IMR-90 (cell line): ENCODE measurements around the gene TJP3. TPM values are rescaled to one million over a fixed set of nuclear protein-coding genes. Genes with fewer than 3 reads are reported as not detected.

Source experiments
- ATAC-seq: fragments of 200-7000 bp; cut with Tn5 transposase; 2 replicates; pipeline ENCODE4 v1.9.1; 2020; ENCODE audit warnings: low read depth, mild to moderate bottlenecking, moderate library complexity
- BruUV-seq: library from RNA; stranded (reverse); fragments of 400-500 nt; replicated peaks from 2 replicates; lab custom pipeline; 2021; lab: Mats Ljungman, UMichigan
- CTCF ChIA-PET: fragments of 300-600 bp; formaldehyde crosslinking; extraction: SDS; loops from one replicate; lab custom pipeline; 2021; ENCODE audit warnings: antibody characterized with exemption; lab: Yijun Ruan, JAX
- POLR2A ChIA-PET: fragments of 300-600 bp; sonication (Branson Sonifier 250); formaldehyde crosslinking; loops from one replicate; lab custom pipeline; 2022; ENCODE audit warnings: antibody characterized with exemption; ENCODE audit not compliant: unreplicated experiment; lab: Charles Lee
- DNase-seq: peaks from one replicate; pipeline ENCODE4 v3.0.0; 2013
- H2AFZ ChIP-seq: replicated peaks from 2 replicates; pipeline ENCODE3; 2013; ENCODE audit warnings: low read length, mild to moderate bottlenecking; ENCODE audit not compliant: poor library complexity
- H2AK5ac ChIP-seq: 2 replicates; pipeline ENCODE4 v1.6.1; 2013; ENCODE audit warnings: low read depth, low read length, inconsistent platforms
- H2AK9ac ChIP-seq: replicated peaks from 2 replicates; pipeline ENCODE3; 2013; ENCODE audit warnings: mild to moderate bottlenecking, low read depth, low read length, moderate library complexity; ENCODE audit not compliant: poor library complexity
- H2BK120ac ChIP-seq: 2 replicates; pipeline ENCODE4 v1.6.1; 2013; ENCODE audit warnings: low read depth, low read length, inconsistent platforms
- H2BK15ac ChIP-seq: 3 replicates; pipeline ENCODE4 v1.6.1; 2013; ENCODE audit warnings: low read depth, low read length, inconsistent platforms
- H2BK20ac ChIP-seq: 2 replicates; pipeline ENCODE4 v1.6.1; 2013; ENCODE audit warnings: low read depth, mild to moderate bottlenecking, inconsistent platforms, low read length, moderate library complexity
- H2BK5ac ChIP-seq: 2 replicates; pipeline ENCODE4 v1.6.1; 2013; ENCODE audit warnings: mild to moderate bottlenecking, low read depth, low read length, inconsistent platforms; ENCODE audit not compliant: poor library complexity, severe bottlenecking
- H3K14ac ChIP-seq: replicated peaks from 2 replicates; pipeline ENCODE4 v1.6.1; 2013; ENCODE audit warnings: low read depth, low read length, inconsistent platforms
- H3K18ac ChIP-seq: 2 replicates; pipeline ENCODE4 v1.6.1; 2013; ENCODE audit warnings: low read depth, low read length, control low read depth
- H3K23ac ChIP-seq: 2 replicates; pipeline ENCODE4 v1.6.1; 2013; ENCODE audit warnings: low read depth, low read length, inconsistent platforms
- H3K27ac ChIP-seq: 2 replicates; pipeline ENCODE4 v1.5.1; 2013; ENCODE audit warnings: mild to moderate bottlenecking, control low read depth, low read length; ENCODE audit not compliant: insufficient read depth
- H3K27me3 ChIP-seq: 2 replicates; pipeline ENCODE4 v1.6.1; 2013; ENCODE audit warnings: low read length; ENCODE audit not compliant: control insufficient read depth, insufficient read depth
- H3K36me3 ChIP-seq: 2 replicates; pipeline ENCODE4 v1.6.1; 2013; ENCODE audit warnings: low read length, mixed read lengths; ENCODE audit not compliant: control insufficient read depth, insufficient read depth
- H3K4ac ChIP-seq: 2 replicates; pipeline ENCODE4 v1.6.1; 2013; ENCODE audit warnings: low read depth, low read length, inconsistent platforms
- H3K4me1 ChIP-seq: 2 replicates; pipeline ENCODE4 v1.6.1; 2013; ENCODE audit warnings: low read length, mixed read lengths; ENCODE audit not compliant: control insufficient read depth, insufficient read depth
- H3K4me2 ChIP-seq: 2 replicates; pipeline ENCODE4 v1.6.1; 2013; ENCODE audit warnings: low read depth, mild to moderate bottlenecking, control low read depth, low read length, moderate library complexity
- H3K4me3 ChIP-seq: 2 replicates; pipeline ENCODE4 v1.5.1; 2013; ENCODE audit warnings: low read depth, mild to moderate bottlenecking, control low read depth, low read length, moderate library complexity; ENCODE audit not compliant: insufficient read depth
- H3K56ac ChIP-seq: 2 replicates; pipeline ENCODE4 v1.6.1; 2013; ENCODE audit warnings: low read length, inconsistent platforms; ENCODE audit not compliant: insufficient read depth; ENCODE audit errors: extremely low read depth
- H3K79me1 ChIP-seq, 2 experiments: 2 replicates each; pipeline ENCODE4 v1.6.1; 2013; ENCODE audit warnings: low read length in 2 of 2, inconsistent platforms in 1 of 2, low read depth in 1 of 2
- H3K9ac ChIP-seq: 2 replicates; pipeline ENCODE4 v1.6.1; 2013; ENCODE audit warnings: low read depth, low read length, control low read depth
- H3K9me1 ChIP-seq: 2 replicates; pipeline ENCODE4 v1.6.1; 2013; ENCODE audit warnings: low read length, inconsistent platforms; ENCODE audit not compliant: insufficient read depth
- H3K9me3 ChIP-seq: 2 replicates; pipeline ENCODE4 v1.6.1; 2013; ENCODE audit warnings: low read length; ENCODE audit not compliant: control insufficient read depth, insufficient read depth
- H4K20me1 ChIP-seq: 2 replicates; pipeline ENCODE4 v1.6.1; 2013; ENCODE audit warnings: low read length, inconsistent platforms; ENCODE audit not compliant: insufficient read depth
- H4K5ac ChIP-seq: 2 replicates; pipeline ENCODE4 v1.6.1; 2013; ENCODE audit warnings: mild to moderate bottlenecking, low read depth, low read length, control low read depth
- H4K8ac ChIP-seq, 2 experiments: 2 replicates each; pipeline ENCODE4 v1.6.1; 2013; ENCODE audit warnings: low read depth in 2 of 2, low read length in 2 of 2, control low read depth in 1 of 2, inconsistent platforms in 1 of 2
- H4K91ac ChIP-seq: 2 replicates; pipeline ENCODE4 v1.6.1; 2013; ENCODE audit warnings: low read depth, low read length, inconsistent platforms; ENCODE audit not compliant: insufficient read depth
- BHLHE40 ChIP-seq: fragments of 150-350 bp; IDR thresholded peaks from 2 replicates; pipeline ENCODE4 v1.6.1; 2016; ENCODE audit warnings: mild to moderate bottlenecking, low read depth, low read length
- CEBPB ChIP-seq: IDR thresholded peaks from 2 replicates; pipeline ENCODE4 v1.6.1; 2012; ENCODE audit warnings: low read depth, low read length, improper control_type of control experiment
- CHD1 ChIP-seq: IDR thresholded peaks from 2 replicates; pipeline ENCODE4 v1.6.1; 2012; ENCODE audit warnings: low read depth, low read length, improper control_type of control experiment
- FOS ChIP-seq: fragments of 150-350 bp; IDR thresholded peaks from 2 replicates; pipeline ENCODE4 v1.6.1; 2016; ENCODE audit warnings: low read depth, low read length
- MAFK ChIP-seq: IDR thresholded peaks from 2 replicates; pipeline ENCODE4 v1.6.1; 2012; ENCODE audit warnings: low read depth, low read length, improper control_type of control experiment
- MAZ ChIP-seq: IDR thresholded peaks from 2 replicates; pipeline ENCODE4 v1.6.1; 2012; ENCODE audit warnings: low read depth, mild to moderate bottlenecking, low read length, improper control_type of control experiment, moderate library complexity, borderline replicate concordance
- MXI1 ChIP-seq: IDR thresholded peaks from 2 replicates; pipeline ENCODE4 v1.6.1; 2012; ENCODE audit warnings: low read depth, mild to moderate bottlenecking, low read length, moderate library complexity, borderline replicate concordance
- NFE2L2 ChIP-seq: fragments of 150-350 bp; IDR thresholded peaks from 2 replicates; pipeline ENCODE4 v1.6.1; 2016; ENCODE audit warnings: low read depth, mild to moderate bottlenecking, low read length
- RAD21 ChIP-seq: IDR thresholded peaks from 2 replicates; pipeline ENCODE4 v1.6.1; 2012; ENCODE audit warnings: low read length, improper control_type of control experiment
- RCOR1 ChIP-seq: IDR thresholded peaks from 2 replicates; pipeline ENCODE4 v1.6.1; 2012; ENCODE audit warnings: mild to moderate bottlenecking, low read length, improper control_type of control experiment; ENCODE audit not compliant: insufficient replicate concordance
- RFX5 ChIP-seq: IDR thresholded peaks from 2 replicates; pipeline ENCODE4 v1.8.0; 2012; ENCODE audit warnings: low read depth, mild to moderate bottlenecking, low read length, moderate library complexity
- SMC3 ChIP-seq: fragments of 150-350 bp; IDR thresholded peaks from 2 replicates; pipeline ENCODE4 v1.6.1; 2016; ENCODE audit warnings: low read depth, mild to moderate bottlenecking, antibody characterized with exemption, low read length, moderate library complexity
- USF2 ChIP-seq: fragments of 150-350 bp; IDR thresholded peaks from 2 replicates; pipeline ENCODE4 v1.6.1; 2017; ENCODE audit warnings: mild to moderate bottlenecking, antibody characterized with exemption, low read length, low read depth
- WGBS, 2 experiments: methylation state at CpG; one replicate each; pipeline versions ENCODE4 v1.1.5 to v1.1.7; 2013; ENCODE audit warnings: missing lambda C conversion rate in 2 of 2; ENCODE audit not compliant: insufficient read length in 1 of 2; ENCODE audit errors: extremely low coverage in 2 of 2; 5-methylcytosine and 5-hydroxymethylcytosine counted together
- dilution Hi-C: fragments of 300-500 bp; cut with HindIII; formaldehyde crosslinking; loops from one replicate; pipeline ENCODE4 v1.14.3; 2018; ENCODE audit warnings: low sequenced_read_pairs; ENCODE audit not compliant: unreplicated experiment
- in situ Hi-C: fragments of 300-500 bp; cut with MboI; formaldehyde crosslinking; loops from 3 replicates; pipeline ENCODE4 v1.14.3; 2019; ENCODE audit warnings: low sequenced_read_pairs, inconsistent platforms, mixed read lengths
- intact Hi-C: fragments of 100-400 bp; cut with micrococcal nuclease; formaldehyde crosslinking; loops from 2 replicates; pipeline ENCODE4 v1.10.0; 2022
- polyA plus RNA-seq, 3 experiments: library from polyadenylated mRNA; depleted of rRNA; stranded (reverse); fragments of >200 nt; gene quantifications; 2 replicates each; pipeline ENCODE4 v1.2.3, GENCODE V29; 2012; ENCODE audit warnings: low replicate concordance in 1 of 3
- total RNA-seq: library from RNA; depleted of rRNA; stranded (reverse); fragments of >200 nt; gene quantifications from 2 replicates; pipeline ENCODE4 v1.2.3, GENCODE V29; 2012
- TF ChIP-seq, protein P1 (sequence below): conservative IDR thresholded peaks from 2 replicates; pipeline ENCODE4 v1.5.1; 2012; ENCODE audit warnings: mild to moderate bottlenecking, low read depth, low read length, improper control_type of control experiment

TJP3 gene
- total and polyA plus RNA-seq, 2 of the 4 experiments (the other 2 are of a cell fraction) = not detected

DNA sequence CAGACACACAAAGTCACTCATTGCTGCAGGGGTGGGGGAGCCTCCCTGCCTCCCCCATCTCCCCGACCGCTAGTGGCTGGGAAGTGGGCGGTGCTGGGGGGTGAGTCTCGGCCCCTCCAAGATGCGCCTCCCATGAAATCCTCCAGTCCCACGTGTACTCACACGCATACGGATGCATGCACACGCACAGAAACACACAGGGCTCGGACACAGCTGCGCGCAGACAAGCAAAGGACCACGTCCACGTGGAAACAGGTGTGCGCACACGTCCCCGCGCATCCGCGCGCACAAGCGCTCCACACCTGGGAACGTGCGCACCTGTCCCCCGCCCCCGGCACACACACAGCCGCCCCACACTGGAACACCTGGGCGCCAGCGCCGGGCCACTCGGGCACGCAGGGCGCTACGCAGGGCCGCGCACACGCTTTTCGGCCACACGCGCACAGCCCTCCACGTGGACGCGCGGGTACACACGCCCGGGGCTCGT lies 77.3 kb downstream of the TJP3 start:
- Histone ChIP-seq H3K9me3 (peaks cover 27% of the 10 kb centered on the region), H3K14ac (no peak overlapping the region), H2BK15ac (no peak overlapping the region), H4K20me1 (no peaks in the 10 kb centered on the region), H3K56ac (no peak overlapping the region), H3K9ac (no peak overlapping the region), H2BK5ac (no peak overlapping the region), H3K4ac (no peak overlapping the region), H3K27ac (no peak overlapping the region), H3K18ac (no peak overlapping the region), H2AK5ac (no peak overlapping the region), H3K4me3 (no peak overlapping the region), H3K4me2 (no peak overlapping the region), H3K27me3 (peaks cover 28% of the 10 kb centered on the region), H2AFZ (no peak overlapping the region), H3K79me1 (no peaks in the 10 kb centered on the region), H3K9me1 (no peaks in the 10 kb centered on the region), H2BK20ac (no peak overlapping the region), H4K8ac (no peak overlapping the region), H4K91ac (no peak overlapping the region), H3K23ac (no peak overlapping the region), H3K4me1 (no peaks in the 10 kb centered on the region), H4K5ac (no peak overlapping the region), H3K36me3 (no peaks in the 10 kb centered on the region), H2BK120ac (no peak overlapping the region), H2AK9ac (no peak overlapping the region)
- no peak for DNase-seq
- no peak for TF ChIP-seq CHD1
- no peak for TF ChIP-seq RFX5
- TF ChIP-seq CEBPB = no peak
- TF ChIP-seq, protein P1, sequence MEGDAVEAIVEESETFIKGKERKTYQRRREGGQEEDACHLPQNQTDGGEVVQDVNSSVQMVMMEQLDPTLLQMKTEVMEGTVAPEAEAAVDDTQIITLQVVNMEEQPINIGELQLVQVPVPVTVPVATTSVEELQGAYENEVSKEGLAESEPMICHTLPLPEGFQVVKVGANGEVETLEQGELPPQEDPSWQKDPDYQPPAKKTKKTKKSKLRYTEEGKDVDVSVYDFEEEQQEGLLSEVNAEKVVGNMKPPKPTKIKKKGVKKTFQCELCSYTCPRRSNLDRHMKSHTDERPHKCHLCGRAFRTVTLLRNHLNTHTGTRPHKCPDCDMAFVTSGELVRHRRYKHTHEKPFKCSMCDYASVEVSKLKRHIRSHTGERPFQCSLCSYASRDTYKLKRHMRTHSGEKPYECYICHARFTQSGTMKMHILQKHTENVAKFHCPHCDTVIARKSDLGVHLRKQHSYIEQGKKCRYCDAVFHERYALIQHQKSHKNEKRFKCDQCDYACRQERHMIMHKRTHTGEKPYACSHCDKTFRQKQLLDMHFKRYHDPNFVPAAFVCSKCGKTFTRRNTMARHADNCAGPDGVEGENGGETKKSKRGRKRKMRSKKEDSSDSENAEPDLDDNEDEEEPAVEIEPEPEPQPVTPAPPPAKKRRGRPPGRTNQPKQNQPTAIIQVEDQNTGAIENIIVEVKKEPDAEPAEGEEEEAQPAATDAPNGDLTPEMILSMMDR = no peak
- TF ChIP-seq MXI1 = no peak
- TF ChIP-seq FOS = no peak
- no peak for TF ChIP-seq SMC3
- TF ChIP-seq RAD21 = no peak
- no peak for TF ChIP-seq BHLHE40
- no peak for TF ChIP-seq MAFK
- no peak for TF ChIP-seq NFE2L2
- no peak for TF ChIP-seq MAZ
- TF ChIP-seq RCOR1 = no peak
- no peak for TF ChIP-seq USF2
- in situ Hi-C loops = no loop called here
- 3% methylated on average over 32 of the region's 47 CpGs; no CpG with 5 or more reads in 1 of the 2 experiments for WGBS, 2 experiments
- BruUV-seq = no TSS peak
- CTCF ChIA-PET = no interaction called here
- no peak for ATAC-seq
- dilution Hi-C loops = no loop called here
- POLR2A ChIA-PET = no interaction called here
- intact Hi-C loops = no loop called here
